Aorta (tissue), 5 donors: ENCODE measurements around the gene SLC6A12. TPM values are rescaled to one million over a fixed set of nuclear protein-coding genes. Genes with fewer than 3 reads are reported as not detected.

ENCODE experiments used
- ATAC-seq: fragments of 200-7000 bp; cut with Tn5 transposase; one replicate; pipeline ENCODE4 v1.9.1; 2022; ENCODE audit warnings: moderate library complexity; ENCODE audit not compliant: low FRiP score
- DNase-seq, 2 donors: peaks; one replicate each; pipeline ENCODE4 v3.0.0-alpha.2; 2020
- H3K27ac ChIP-seq, 2 donors: one replicate each; pipeline ENCODE4 v1.5.1; 2013; ENCODE audit warnings: low read length in 2 of 2, mild to moderate bottlenecking in 2 of 2, moderate library complexity in 2 of 2, control low read depth in 1 of 2, inconsistent platforms in 1 of 2, low read depth in 1 of 2
- H3K27me3 ChIP-seq, 2 donors: one replicate each; pipeline ENCODE4 v1.6.1; 2013; ENCODE audit warnings: control low read depth in 1 of 2, low read length in 1 of 2, mild to moderate bottlenecking in 1 of 2, moderate library complexity in 1 of 2; ENCODE audit not compliant: insufficient read depth in 2 of 2, control insufficient read depth in 1 of 2
- H3K36me3 ChIP-seq, 2 donors: one replicate each; pipeline ENCODE4 v1.6.1; 2013; ENCODE audit warnings: control low read depth in 1 of 2, low read length in 1 of 2, mild to moderate bottlenecking in 1 of 2; ENCODE audit not compliant: insufficient read depth in 2 of 2, control insufficient read depth in 1 of 2
- H3K4me1 ChIP-seq, 2 donors: one replicate each; pipeline ENCODE4 v1.6.1; 2013; ENCODE audit warnings: low read length in 2 of 2, control low read depth in 1 of 2, mild to moderate bottlenecking in 1 of 2, moderate library complexity in 1 of 2; ENCODE audit not compliant: insufficient read depth in 2 of 2, control insufficient read depth in 1 of 2
- H3K4me3 ChIP-seq, 2 donors: one replicate each; pipeline ENCODE4 v1.5.1; 2013; ENCODE audit warnings: low read length in 2 of 2, control low read depth in 1 of 2, mild to moderate bottlenecking in 1 of 2
- H3K9me3 ChIP-seq: one replicate; pipeline ENCODE4 v1.6.1; 2013; ENCODE audit warnings: mild to moderate bottlenecking, low read length; ENCODE audit not compliant: control insufficient read depth
- WGBS, 2 donors: extraction: QIAGEN DNeasy Blood & Tissue Kit; methylation state at CpG; one replicate each; pipeline ENCODE4 v1.1.7; 2013; 5-methylcytosine and 5-hydroxymethylcytosine counted together
- intact Hi-C, 2 donors: fragments of 100-400 bp; cut with DNase I; formaldehyde crosslinking; loops; one replicate each; pipeline versions ENCODE4 v1.14.2 to v1.15.0; 2022
- long read RNA-seq, 2 donors: library from polyadenylated mRNA; unstranded; transcript quantifications; one replicate each; pipeline ENCODE4 v2.0.0, GENCODE V29; 2020 to 2021
- polyA plus RNA-seq, 2 donors: library from polyadenylated mRNA; stranded (reverse); fragments of 200-250 nt; gene quantifications; one replicate each; pipeline ENCODE4 v1.2.3, GENCODE V29; 2013
- total RNA-seq, 2 donors: library from RNA; stranded (reverse); fragmentation: NEBNext Ultra II Directional; extraction: Animal tissue kit (Norgen Biotek cat#: 25700); gene quantifications; one replicate each; pipeline ENCODE4 v1.2.1, GENCODE V29; 2021
- donor health status: healthy with polysubstance abuse.
- donor health status: Bipolar disorder and iron deficiency.
- donor health status: DM: no; HTN: no; CAD: no.
- donor health status: DM: no; HTN: no; CAD: no.
- donor health status: DM: yes; HTN: yes; CAD: no.

Gene SLC6A12
- total RNA-seq: 1 to 10 TPM; 1.3 to 2.2 TPM
- polyA plus RNA-seq: under 1 TPM in 1 of 2 donors, not detected in 1; 0.38 TPM
- long read RNA-seq, donor 1, partial matches to known transcripts: 0 of 3 reads
- long read RNA-seq, donor 1, other reads (novel, unspliced or antisense): 3 of 3 reads
- long read RNA-seq, donor 2: 0 reads

DNA sequence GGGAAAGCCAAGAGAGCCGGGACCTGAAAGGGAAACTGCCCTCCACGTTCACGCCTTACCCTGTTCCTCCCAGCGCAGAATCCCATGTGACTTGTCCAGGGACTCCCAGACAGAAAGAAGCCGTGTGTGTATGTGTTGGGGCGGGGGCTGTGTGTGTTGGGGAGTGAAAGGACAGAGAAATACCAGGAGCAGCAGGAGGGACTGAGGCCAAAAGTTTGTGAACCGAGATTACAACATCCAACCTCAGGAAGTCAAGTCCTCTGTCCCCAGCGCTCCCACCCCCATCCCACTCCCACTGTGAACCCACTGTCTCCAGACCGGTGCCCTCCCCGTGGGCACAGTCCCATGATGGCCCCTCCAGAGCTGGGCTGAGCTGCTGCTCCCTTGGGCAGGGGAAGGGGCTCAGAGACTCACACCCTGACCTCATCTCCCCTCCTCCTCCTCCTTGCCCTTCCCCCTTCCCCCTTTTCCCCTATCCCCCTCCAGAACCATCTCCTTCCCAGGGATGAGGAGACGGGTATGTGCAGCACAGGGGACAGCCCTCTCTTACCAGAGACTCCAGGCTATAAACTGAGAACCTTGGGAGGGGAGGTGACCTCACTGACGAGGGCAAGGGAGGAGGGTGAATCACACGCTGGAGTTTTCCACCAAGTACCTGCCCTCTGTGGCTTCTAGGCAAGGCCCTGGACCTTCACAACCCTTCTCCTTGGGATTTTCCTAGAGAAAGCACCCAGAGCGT lies at the start of gene SLC6A12:
SLC6A12 (minus strand) TSS at position 155 of the 739 bp plus-strand sequence. CDS start 4,171 bp downstream, outside the sequence.
- H3K27me3 ChIP-seq: no peaks in the 10 kb centered on the region

DNA sequence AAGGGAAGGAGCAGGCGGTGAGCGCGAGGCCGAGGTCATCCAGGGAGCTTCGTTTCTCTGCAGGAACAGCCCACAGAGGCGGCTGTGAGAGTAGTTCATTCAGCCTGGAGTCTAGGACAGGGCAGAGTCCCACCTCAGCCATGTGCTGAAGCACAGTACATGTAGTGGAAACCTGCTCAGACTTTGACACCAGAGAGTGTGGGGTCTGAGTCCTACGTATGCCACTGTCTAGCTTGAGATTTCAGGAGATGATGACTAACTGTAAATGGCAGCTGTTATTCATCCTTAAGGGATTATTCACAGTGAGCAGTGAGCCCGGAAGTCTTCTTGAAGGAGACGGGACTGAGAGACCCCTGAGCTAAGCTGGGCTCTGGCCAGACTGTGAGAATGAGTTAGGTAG lies 49.6 kb upstream of the SLC6A12 start:
- peaks cover 0 to 1% of the 10 kb centered on the region in 2 donors for H3K27me3 ChIP-seq
- H3K4me3 ChIP-seq: no peak overlapping the region
- no peaks in the 10 kb centered on the region for H3K4me1 ChIP-seq
- H3K9me3 ChIP-seq: peaks cover 1% of the 10 kb centered on the region
- ATAC-seq: no peak
- 69 to 76% methylated on average over 9 of the region's 9 CpGs for WGBS, 2 donors
- no peak overlapping the region for H3K27ac ChIP-seq
- intact Hi-C loops: no loop called here
- DNase-seq: no peak
- H3K36me3 ChIP-seq: no peaks in the 10 kb centered on the region

More for the DNA sequence above, at the start of gene SLC6A12:
- Histone ChIP-seq H3K36me3 (no peaks in the 10 kb centered on the region), H3K27ac (no peak within 1 kb of the TSS), H3K4me3 (no peak within 1 kb of the TSS), H3K4me1 (no peaks in the 10 kb centered on the region), H3K9me3 (no peaks in the 10 kb centered on the region)
- ATAC-seq (peak; percentile 6), DNase-seq (peak in 1 of 2 donors; percentile 45)
- intact Hi-C loops: no loop called here
- whole genome bisulfite sequencing, 2 donors: 34 to 38% methylated on average over 14 of the region's 14 CpGs

DNA sequence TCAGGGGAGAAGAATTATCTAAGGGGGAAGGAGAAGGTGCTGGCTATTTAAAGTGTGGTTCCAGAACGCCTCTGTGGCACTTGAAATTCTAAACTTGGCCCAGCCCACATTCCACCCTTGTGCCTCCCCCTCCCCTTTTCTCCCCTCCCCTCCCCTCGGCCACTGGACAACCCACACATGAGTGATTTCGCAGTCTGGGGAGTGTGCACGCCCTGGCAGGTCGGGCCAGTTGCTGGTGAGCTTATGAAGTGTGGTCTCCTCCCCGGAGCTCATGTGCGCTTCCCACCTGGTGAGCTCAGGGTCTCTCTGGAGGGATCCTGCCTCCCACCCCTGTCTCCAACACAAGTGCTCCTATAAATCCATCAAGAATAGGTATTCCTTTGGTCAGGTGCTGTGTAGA lies 48.9 kb upstream of the SLC6A12 start, which contains the start of gene SLC6A13:
SLC6A13 (minus strand) TSS at position 20 of the 400 bp plus-strand sequence. CDS start 2,784 bp downstream, outside the sequence.
- peaks cover 0 to 1% of the 10 kb centered on the region in 2 donors for H3K27me3 ChIP-seq
- intact Hi-C loops: no loop called here
- H3K27ac ChIP-seq: no peak within 1 kb of the TSS
- no peaks in the 10 kb centered on the region for H3K36me3 ChIP-seq
- no peak within 1 kb of the TSS for H3K4me3 ChIP-seq
- no peaks in the 10 kb centered on the region for H3K4me1 ChIP-seq
- WGBS, 2 donors: 15 to 16% methylated on average over 7 of the region's 7 CpGs
- ATAC-seq: no peak
- no peaks in the 10 kb centered on the region for H3K9me3 ChIP-seq
- no peak for DNase-seq

DNA sequence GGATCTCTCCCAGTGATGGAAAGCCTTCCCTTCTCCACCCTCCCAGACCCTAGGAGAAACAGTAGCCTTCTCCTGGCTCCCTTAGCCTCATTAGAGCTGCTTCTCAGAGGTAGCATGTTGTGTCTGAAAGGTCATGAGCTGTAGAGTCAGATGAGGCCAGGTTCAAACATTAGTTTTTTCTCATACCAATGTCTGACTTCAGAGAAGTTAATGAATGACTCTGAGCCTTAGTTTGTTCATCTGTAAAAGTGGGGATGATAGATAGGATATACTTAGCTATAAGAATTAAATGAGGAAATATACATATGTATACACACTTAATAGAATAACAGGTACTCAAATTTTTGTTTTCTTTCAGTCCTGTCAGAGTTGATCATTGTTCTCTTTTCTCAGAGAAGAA lies 48.2 kb upstream of the SLC6A12 start:
- peaks cover 0 to 1% of the 10 kb centered on the region in 2 donors for H3K27me3 ChIP-seq
- H3K27ac ChIP-seq: no peak overlapping the region
- intact Hi-C loops: no loop called here
- ATAC-seq (no peak), DNase-seq (no peak)
- no peaks in the 10 kb centered on the region for H3K9me3 ChIP-seq
- no peaks in the 10 kb centered on the region for H3K36me3 ChIP-seq
- H3K4me1 ChIP-seq: no peaks in the 10 kb centered on the region
- H3K4me3 ChIP-seq: no peak overlapping the region

- H3K4me3 ChIP-seq: no peak overlapping the region
- H3K27me3 ChIP-seq: peaks cover 0 to 1% of the 10 kb centered on the region in 2 donors
- H3K27ac ChIP-seq: no peak overlapping the region
- H3K4me1 ChIP-seq: no peaks in the 10 kb centered on the region
- DNase-seq (no peak), ATAC-seq (no peak)
- WGBS, 2 donors: 66 to 68% methylated on average over 14 of the region's 14 CpGs
- no peaks in the 10 kb centered on the region for H3K36me3 ChIP-seq
- intact Hi-C loops: no loop called here
- H3K9me3 ChIP-seq: no peaks in the 10 kb centered on the region
Measured at GRCh38 chr12:257521-258321, 43.8 kb upstream of the SLC6A12 start.

DNA sequence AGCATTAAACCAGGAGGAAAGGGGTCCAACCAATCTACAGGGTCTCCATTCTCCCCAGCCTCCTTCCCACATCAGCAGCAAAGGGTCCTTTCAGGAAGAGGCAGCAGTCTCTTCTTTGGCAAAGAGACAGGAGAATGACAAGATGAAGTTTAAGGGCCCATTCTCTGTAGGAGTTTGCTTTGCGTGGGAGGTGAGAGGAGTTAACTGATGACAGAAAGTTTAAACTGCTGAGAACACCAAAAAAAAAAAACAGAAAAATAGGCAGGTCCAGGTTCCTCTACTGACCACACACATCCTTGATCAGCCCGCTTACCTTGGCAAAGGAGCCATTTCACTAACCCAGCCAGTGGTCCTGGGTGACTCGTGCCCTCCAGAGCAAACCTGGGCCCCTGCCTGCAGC lies 43.0 kb upstream of the SLC6A12 start:
- WGBS, 2 donors: 74 to 75% methylated on average over 3 of the region's 3 CpGs
- no peak for ATAC-seq
- no peaks in the 10 kb centered on the region for H3K4me1 ChIP-seq
- H3K9me3 ChIP-seq: no peaks in the 10 kb centered on the region
- no peak overlapping the region for H3K4me3 ChIP-seq
- no peaks in the 10 kb centered on the region for H3K36me3 ChIP-seq
- no peak overlapping the region for H3K27ac ChIP-seq
- intact Hi-C loops: no loop called here
- peaks cover 0 to under 1% of the 10 kb centered on the region in 2 donors for H3K27me3 ChIP-seq
- no peak for DNase-seq

DNA sequence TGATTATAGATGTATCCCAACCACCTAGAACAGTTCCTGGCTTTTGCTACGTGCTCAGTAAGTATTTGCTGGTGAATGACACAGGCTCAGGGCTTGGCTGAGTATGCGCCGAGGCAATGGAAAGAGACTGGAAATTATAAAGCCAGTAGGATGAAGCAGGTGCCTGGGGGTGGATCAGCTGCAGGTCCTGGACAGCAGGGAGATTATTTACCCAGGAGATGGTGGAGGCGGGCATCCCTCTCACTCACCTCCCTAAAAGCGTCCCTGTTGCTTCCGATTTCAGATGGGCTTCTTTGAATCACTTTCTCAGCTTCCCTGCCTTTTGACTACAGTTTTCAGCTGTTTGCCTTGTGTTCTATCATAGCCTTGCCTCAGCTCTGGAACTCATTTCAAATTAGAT lies 42.3 kb upstream of the SLC6A12 start:
- no peak overlapping the region for H3K27ac ChIP-seq
- intact Hi-C loops: no loop called here
- H3K9me3 ChIP-seq: no peaks in the 10 kb centered on the region
- no peaks in the 10 kb centered on the region for H3K27me3 ChIP-seq
- WGBS, 2 donors: 91 to 93% methylated on average over 6 of the region's 6 CpGs
- no peak overlapping the region for H3K4me3 ChIP-seq
- DNase-seq: no peak
- H3K4me1 ChIP-seq: no peaks in the 10 kb centered on the region
- no peaks in the 10 kb centered on the region for H3K36me3 ChIP-seq
- no peak for ATAC-seq

GRCh38 chr12:254912-255311 lies 41.0 kb upstream of the SLC6A12 start:
- Histone ChIP-seq H3K4me1 (no peaks in the 10 kb centered on the region), H3K9me3 (no peaks in the 10 kb centered on the region), H3K27ac (no peak overlapping the region), H3K27me3 (no peaks in the 10 kb centered on the region), H3K4me3 (no peak overlapping the region), H3K36me3 (no peaks in the 10 kb centered on the region)
- 80 to 88% methylated on average over 9 of the region's 9 CpGs for WGBS, 2 donors
- DNase-seq: no peak
- intact Hi-C loops: no loop called here
- no peak for ATAC-seq
